NCI-H2196 (cell line): ENCODE data around the gene CASKIN2.

Source experiments
- DNase-seq: peaks from one replicate; lab custom pipeline; 2025; ENCODE audit not compliant: unreplicated experiment; lab: John Stamatoyannopoulos, UW

The CASKIN2 gene

DNA sequence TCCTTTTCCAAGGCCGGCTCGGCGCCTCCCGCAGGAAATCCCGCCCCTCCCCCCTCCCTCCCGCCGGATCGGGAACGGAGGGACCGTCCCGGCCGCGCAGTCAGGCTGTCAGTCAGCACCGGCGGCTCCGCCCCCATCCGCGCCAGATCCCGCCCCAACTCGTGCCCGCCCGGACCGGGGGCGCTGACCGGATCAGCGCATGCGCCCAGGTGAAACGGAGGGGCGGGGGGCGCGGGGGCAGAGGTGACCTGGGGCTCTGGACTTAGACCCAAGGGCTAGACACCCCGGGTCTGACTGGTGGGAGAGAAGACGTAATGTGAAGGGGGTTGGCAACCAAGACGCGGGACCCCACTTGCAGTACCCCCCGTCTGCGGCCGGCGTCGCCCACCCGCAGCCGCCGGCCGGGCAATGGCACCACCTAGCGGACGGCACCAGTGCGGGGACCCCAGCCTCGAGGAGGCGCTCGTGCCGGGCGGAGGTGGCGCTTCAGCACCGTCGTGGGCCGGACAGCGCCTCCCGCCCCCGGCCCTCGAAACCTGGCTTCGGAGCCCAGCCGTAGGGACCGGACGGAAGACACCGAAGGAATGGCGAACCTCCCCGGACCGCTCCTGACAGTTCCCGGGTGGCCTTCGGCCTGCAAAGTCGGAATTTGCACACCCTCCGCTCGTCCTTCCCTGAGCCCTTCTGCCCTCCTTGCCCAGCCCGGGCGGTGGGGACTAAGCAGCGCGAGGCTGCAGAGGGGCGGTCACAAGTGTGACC lies at the start of gene CASKIN2:
CASKIN2 (minus strand) TSS at position 42 of the 759 bp plus-strand sequence. CDS start 1,733 bp downstream, outside the sequence.
- peak; percentile 92 for DNase-seq

- DNase-seq, result no peak
These were observed 49.7 kb upstream of the CASKIN2 start for GRCh38 chr17:75565066-75565465.

- no peak for DNase-seq
These were observed 48.9 kb upstream of the CASKIN2 start for GRCh38 chr17:75564195-75564594.

- DNase-seq, result no peak
These were observed 47.9 kb upstream of the CASKIN2 start for GRCh38 chr17:75563063-75563758.

- DNase-seq, result no peak
These were observed 46.7 kb upstream of the CASKIN2 start for GRCh38 chr17:75561927-75562603.

- DNase-seq, result no peak
These were observed 44.7 kb upstream of the CASKIN2 start for GRCh38 chr17:75559958-75560533.

- DNase-seq, result no peak
These were observed 43.6 kb upstream of the CASKIN2 start for GRCh38 chr17:75558666-75559530.

GRCh38 chr17:75557852-75558665 lies 42.7 kb upstream of the CASKIN2 start:
- no peak for DNase-seq

DNA sequence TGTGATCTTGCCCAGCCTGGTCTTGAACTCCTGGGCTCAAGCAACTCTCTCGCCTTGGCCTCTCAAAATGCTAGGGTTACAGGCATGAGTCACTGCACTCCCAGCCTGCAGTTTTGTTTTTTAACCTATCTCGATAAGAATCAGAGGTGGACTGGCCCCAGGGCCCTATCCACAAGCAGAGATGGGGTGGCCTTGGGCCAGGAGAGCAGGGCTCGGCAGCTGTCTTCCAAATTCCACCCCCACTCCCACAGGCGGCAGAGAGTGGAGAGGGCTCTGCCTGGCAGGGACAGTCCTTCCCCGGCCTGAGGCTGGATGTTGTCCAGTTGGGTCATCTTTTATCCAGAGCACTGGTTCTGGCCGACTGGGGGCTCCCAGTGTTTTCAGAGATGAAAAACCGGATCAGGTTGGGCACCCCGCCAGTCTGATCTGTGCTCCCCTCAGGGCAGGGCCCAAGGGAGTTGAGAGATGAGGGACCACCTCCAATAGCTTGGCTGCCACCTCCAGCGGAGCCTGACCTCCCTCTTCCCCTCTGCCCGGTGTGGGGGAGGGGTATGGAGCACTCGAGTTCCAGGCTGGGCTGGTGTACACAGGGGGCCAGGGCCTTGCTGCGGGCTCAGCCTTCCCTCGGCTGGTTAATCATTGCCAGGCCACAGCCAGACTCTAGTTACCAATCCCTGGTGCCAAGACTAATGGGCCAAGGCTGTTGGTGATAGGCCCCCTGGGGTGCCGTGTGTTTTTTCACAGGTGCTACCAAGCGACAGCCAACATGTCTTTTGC lies 41.9 kb upstream of the CASKIN2 start:
- peak; percentile 91 for DNase-seq

- DNase-seq, result no peak
These were observed 40.4 kb upstream of the CASKIN2 start for GRCh38 chr17:75555679-75556153.

- DNase-seq, result no peak
These were observed 38.2 kb upstream of the CASKIN2 start for GRCh38 chr17:75553295-75554110.

DNA sequence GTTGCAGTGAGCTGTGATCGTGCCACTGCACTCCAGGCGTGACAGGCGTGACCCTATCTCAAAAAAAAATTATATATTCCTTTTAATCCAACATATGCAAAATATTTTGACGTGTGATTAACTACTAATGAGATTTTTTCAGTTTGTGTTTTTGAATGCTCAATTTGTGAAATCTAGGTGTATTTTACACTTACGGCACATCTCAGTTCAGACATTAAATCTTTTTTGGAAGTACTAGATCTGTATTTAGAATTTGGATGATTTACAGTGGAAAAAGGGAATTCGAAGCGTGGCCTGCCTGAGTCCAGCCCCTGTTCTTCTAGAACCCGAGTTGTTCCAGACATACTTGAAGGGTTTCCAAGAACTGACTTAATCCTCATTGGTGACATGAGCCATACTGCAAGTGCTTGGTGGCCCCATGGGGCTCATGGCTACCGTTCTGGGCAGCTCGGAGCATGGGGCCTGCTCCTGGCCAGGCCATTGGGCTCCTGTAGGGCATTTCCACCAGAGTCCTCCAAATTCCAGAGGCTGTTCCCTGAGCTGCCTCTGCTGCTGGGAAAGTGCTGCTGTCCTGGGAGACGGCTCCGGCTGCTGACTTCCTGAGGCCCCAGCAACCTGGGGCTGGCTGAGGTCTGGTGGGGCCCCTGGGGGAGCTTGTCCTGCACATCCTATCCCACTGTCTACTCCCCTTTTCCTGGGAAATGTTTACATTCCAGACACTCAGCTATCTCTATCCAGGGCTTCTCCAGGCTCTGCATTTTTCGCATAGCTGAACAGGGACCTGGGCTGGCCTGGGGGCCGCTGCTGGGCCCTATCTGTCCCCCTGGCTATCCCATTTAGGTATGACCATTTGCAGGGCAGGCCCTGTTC lies 37.3 kb upstream of the CASKIN2 start:
- DNase-seq, result no peak

GRCh38 chr17:75551266-75551665 lies 35.9 kb upstream of the CASKIN2 start:
- DNase-seq, result no peak

GRCh38 chr17:75550139-75550465 lies 34.8 kb upstream of the CASKIN2 start:
- DNase-seq, result no peak

DNA sequence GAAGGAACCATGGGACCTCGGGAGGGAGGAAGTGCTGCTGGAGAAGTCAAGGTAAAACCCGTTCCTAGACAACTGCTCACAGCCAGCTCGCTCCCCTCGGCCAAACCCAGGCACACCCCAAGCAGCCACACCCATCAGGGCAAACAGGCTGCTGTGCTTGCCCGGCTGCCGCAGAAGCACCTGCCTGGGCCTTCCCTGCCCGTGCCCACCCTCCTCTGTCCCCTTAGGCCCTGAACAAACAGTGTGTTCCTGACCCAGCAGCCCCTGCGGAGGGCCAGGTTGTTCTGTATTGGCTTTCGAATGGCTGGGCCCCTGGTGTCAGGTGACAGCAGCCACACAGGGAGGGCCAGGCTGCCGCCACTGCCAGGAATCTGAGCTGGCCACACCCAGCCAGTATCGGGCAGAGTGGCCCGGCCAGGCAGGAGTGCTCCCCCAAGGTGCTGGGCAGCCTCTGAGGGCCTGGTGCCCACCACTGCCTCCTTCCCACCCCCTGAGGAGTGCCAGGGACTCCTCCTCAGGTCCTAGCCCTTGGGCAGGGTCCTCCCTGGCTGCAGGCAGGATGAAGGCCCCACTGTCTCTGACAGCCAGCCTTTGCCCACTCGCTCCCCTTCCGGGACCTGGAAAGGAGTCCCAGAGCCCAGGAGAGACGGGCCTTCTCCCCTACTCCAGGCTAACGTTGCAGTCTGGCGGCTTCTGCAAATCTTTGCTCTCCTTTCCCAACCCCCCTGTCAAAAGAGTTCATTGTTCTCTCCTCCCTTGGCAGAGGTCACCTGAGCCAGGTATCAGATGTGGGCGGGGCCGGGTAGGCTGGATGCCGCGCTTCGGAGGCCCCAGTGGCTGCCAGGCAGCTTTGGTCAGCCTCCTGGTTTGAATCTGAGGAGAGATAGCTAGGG lies 34.2 kb upstream of the CASKIN2 start:
- peak; percentile 84 for DNase-seq

GRCh38 chr17:75548813-75549212 lies 33.5 kb upstream of the CASKIN2 start:
- DNase-seq, result no peak
